MM.1S (cell line): Measurements from ENCODE around the gene CILP2.

Experiments used
- CTCF ChIP-seq: fragments of 300-600 bp; sonication (generic); IDR thresholded peaks from 2 replicates; pipeline ENCODE4 v1.5.1; 2016; ENCODE audit warnings: antibody characterized with exemption, low read length, mixed read lengths
- EZH2phosphoT487 ChIP-seq: fragments of 300-600 bp; sonication (generic); IDR thresholded peaks from 2 replicates; pipeline ENCODE4 v1.6.1; 2018; ENCODE audit warnings: antibody characterized with exemption, low read length

GRCh38 chr19:19534556-19535265, 3.4 kb upstream of the CILP2 start:
- TF ChIP-seq CTCF (no peak), EZH2phosphoT487 (no peak)
